ENCODE results near the gene SEPTIN3.
A peak's percentile ranks its signal among the peaks of the same experiment; 100 is the strongest.

The SEPTIN3 gene

DNA sequence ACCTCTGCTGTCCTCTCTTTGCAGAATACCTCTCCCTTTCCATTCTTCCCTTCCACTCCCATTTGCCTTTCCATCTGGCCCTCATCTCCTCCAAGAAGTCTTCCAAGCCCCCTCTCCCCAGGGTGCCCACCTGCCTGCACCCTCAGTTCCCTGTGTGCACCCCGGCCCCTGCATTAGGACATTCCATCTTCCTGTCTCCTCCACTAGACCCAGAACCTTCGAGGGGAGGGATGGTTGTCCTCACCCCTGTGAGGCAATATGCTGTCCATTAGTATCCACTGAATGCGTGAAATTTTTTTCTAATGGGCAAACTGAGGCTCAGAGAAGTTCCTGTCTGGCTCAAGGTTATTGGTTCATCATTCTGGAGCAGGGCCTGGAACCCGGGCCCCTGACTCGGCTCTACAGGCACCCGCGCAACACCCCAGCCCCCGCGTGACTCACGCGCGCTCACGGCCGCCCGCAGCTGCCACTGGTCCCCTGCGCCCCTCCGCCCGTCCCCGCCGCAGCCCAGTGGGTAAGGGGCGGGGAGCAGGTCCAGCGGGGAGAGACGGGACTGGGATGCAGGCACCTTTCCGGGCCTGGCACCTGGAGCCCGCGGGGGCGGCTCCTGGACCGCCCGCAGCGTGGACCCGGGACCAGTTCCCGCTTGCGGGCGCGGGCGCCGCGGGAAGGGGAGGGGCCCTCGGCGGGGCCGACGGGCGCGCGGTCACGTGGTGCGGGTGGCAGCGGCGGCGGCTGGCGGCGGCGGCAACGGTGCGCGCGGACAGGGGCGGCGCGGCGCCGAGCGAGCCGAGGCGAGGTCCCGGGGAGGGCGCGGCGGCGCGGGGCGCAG, 7.0 kb downstream of the SEPTIN3 start:
- peak; percentile 68 for DNase-seq

DNA sequence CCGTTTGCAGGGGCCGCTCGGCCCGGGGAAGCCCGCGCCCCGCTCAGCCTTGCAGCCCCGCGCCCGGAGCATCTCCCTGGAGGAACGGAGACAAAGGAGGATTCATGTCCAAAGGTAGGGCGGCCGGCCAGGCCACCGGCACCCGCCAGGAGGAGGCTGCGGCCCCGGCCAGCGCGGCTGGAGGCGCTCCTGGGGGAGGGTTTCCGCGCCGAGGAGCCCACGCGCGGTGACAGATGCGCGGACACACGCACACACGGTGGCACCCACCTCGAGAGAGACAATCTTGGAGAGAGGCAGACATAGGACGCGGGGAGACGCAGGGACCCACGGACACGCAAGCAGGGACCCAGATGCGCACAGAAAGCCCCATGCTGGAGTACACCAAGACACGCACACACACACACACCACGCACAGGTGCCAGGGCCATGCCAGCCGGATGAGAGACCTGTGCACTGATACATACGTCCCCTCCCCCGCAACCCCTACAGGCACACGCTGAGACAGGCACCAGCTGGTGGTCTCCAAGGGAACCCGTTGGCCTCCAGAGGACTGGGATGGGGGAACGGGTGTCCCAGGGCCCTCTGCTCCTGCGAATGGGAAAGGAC, 7.8 kb downstream of the SEPTIN3 start:
- peak; percentile 64 for DNase-seq

DNA sequence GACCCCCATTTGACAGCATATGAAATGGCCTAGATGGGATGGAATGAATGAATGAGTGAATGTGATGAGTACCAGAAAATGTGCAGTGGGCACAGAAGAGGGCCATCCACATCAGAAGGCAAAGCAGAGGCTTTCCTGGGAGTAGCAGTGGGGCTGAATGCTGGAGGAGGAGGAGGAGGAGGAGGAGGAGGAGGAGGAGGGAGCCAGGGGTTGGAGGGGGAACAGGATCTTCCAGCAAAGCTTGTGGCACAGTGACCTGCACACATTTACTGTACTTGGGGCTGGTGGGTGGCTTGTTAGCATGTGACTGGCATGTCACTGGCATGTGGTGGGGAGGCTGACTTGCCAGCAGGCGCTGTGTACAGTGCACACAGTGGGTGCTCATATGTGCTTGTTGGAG, 9.5 kb downstream of the SEPTIN3 start:
- no peak for DNase-seq

DNA sequence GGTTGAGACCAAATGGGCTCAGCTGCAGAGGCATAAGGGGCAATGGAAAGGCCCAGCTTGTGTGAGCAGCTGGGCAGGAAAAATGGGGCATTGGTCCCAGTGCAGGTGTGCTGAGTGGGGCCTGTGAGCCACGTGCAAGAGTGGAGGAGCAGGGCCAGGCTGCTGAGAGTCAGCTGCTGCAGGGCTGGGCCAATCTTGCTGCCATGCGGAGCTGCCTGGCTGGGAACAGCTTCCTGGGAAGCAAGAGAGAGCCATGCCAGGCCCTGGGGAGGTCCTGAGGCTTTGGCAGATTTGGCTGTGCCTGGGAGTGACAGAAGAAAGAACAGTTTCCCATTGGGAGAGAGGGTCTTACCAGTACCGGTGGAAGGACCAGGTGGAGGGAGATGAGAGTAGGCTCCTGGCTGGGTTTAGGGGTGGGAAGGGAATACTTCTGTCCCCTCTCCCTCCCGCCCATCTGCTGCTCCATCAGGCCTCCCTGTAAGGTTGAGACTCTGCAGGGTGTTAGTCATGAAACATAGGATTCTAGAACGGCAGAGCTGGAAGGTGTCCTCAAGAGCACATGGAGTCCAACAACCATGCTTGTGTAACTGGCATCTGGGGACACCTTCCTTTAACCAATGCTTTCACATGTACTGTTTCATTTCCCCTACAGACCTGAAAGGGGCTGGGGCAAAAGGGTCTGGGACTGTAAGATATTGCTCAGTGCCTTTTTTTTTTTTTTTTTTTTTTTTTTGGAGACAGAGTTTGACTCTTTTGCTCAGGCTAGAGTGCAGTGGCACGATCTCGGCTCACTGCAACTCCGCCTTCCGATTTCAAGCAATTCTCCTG, 10.4 kb downstream of the SEPTIN3 start:
- no peak for DNase-seq

DNA sequence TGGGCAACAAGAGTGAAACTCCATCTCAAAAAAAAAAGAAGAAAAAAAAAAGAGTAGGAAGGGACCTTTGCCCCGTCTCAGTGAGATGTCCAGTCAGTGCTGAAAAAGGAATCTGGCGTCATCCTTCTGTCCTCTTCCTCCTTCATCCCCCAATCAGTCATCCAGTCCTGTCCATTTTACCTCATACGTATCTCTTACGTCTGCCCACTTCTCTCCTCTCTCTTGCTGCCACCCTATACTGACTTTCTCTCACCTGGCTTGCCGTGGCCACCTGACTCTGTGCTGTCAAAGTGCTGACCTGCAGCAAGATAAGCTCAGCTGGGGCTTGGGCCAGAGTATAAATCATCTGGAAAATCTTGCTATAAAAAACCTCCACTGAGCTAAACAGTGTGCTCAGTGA, 13.6 kb downstream of the SEPTIN3 start:
- DNase-seq, result no peak

DNA sequence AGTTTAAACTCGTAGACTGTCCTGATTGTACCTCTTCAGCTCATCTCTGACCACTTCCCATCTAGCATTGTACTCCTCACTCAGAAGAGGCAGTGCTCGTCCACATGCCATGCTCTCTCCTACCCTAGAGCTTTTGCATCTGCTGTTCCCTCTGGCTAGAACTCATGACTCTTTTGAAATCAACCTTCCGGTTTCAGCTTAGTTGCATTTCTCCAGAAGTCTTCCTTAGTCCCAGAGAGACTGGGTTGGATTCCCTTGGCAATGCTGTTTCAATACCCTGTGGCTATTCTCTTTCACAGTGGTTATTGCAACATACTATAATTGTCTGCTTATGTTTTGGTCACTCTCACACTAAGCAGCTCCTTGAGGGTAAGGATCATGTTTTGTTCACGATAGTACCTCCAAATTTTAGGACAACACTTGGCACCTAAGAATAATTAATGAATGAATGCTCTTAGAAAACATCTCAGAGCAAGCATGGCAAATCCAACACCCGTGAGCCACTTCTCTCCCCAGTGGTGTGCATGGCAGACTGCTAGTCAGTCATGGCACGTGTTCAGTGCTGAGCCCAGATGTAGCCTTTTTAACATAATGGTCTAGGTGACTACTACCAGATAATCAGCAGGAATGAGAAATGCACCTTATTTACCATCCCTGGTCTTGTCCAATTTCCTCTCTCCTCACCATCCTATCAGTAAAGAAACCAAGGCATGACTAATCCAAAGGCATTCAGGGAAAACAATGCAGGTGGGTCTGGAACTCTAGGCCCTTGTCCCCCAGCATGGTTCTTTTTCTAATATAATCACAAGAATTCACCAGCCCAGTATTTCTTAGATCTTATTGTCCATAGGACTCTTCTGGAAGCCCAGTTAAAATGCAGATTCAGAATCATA, 14.5 kb downstream of the SEPTIN3 start:
- no peak for DNase-seq

DNA sequence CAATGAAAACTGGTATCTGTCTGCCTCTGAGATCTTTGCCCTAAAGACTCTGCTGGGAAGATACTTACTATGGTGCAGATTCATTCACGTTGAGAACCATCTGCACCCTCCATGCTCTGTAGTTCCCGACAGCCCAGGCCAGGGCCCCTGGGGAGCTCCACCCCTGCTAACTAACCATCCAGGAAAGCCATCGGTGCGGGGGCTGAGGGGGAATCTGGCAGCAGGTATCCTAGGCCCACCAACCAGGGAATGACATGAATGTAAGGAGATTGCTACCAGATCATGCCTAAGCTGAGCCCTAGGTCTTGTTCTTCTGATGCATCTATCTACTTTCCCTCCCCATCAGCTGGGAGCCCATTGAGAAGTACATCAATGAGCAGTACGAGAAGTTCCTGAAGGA, 18.0 kb downstream of the SEPTIN3 start:
- no peak for DNase-seq

DNA sequence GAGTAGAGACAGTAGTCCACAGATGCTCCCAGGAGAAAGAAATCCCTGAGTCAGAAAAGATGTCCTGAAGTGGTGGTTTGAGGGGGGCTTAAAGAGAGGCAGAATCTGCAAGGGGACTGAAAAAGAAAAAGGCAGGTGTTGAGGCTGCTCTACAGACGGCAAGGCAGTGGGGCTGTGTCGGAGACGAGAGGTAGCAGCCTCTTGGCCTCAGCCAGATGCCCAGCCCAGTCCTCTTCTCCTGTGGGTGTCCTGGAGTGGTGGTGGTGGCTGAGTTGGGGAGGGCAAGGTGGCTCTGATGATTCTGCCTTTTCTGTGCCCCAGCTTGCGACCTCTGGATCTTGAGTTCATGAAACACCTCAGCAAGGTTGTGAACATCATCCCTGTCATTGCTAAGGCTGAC, 20.0 kb downstream of the SEPTIN3 start:
- DNase-seq, result no peak

DNA sequence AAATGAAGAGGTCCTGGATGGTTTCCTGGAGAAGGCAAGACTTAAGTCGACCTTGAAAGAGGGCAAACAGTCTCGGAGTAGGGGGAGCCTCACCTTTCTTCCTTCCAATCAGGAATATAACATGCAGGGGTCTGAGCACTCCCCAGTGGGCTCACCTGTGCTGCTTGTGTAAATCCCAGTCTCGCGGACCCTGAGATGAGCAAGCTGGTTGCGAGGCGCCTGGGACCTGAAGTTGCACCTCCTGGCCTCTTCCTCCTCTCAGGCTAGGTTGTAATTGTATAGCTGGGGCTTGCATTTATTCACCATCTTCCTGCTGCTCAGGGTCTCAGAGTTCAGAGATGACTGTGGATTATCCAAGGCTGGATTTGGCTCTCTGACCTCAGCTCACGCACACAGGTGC, 21.9 kb downstream of the SEPTIN3 start:
- DNase-seq, result no peak

DNA sequence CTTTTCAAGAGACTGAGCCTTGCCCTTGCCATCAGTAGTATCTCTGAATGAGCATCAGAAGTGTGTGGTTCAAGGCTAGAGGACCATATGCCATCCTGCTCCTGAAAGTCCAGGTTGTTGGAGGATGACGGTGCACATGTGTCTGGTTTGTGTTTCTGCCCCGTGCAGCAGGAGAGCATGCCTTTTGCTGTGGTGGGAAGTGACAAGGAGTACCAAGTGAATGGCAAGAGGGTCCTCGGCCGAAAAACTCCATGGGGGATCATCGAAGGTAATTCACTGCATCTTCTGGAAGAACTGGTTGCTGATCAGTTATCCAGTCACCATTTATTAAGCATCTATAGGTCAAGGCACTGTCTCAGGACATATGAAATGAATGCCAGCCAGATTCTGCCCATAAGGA, 23.3 kb downstream of the SEPTIN3 start:
- DNase-seq, result no peak

DNA sequence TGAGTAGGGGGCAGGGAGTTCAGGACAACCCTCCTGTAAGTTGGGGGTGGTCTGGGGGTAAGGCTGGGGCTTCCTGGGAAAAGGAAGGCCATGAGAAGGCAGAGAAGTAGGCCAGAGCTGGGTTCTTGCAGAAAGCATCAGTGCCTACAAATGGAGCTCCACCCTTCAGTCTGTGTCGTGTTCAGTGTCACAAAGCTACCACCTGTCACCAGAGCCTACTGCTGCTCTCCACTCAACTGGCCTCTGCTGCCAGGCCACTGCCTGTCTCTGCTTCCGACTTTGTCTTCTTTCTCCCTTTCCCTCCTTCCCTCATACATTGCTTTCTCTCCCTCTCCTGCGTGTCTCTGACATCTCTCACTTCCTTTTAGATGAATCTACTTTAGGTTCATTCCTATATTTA, 26.0 kb downstream of the SEPTIN3 start:
- DNase-seq, result no peak

DNA sequence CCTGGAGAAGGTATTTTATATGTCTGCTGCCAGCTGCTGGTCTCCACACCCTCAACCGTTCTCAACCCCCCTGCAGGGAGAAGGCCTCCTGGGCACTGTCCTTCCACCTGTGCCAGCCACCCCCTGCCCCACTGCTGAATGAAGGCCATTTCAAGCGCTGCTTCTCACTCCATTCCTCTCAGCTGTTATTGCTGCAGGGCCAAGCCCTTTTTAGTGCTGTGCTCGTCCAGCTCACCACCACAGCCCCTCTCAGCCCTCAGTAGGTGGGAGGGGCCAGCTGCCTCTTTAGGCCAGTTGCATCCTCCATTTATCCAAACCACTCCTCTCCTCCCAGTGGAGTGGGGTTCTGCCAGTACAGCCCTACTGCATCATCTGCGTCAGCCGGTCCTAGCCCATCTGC, 27.6 kb downstream of the SEPTIN3 start:
- DNase-seq, result no peak

DNA sequence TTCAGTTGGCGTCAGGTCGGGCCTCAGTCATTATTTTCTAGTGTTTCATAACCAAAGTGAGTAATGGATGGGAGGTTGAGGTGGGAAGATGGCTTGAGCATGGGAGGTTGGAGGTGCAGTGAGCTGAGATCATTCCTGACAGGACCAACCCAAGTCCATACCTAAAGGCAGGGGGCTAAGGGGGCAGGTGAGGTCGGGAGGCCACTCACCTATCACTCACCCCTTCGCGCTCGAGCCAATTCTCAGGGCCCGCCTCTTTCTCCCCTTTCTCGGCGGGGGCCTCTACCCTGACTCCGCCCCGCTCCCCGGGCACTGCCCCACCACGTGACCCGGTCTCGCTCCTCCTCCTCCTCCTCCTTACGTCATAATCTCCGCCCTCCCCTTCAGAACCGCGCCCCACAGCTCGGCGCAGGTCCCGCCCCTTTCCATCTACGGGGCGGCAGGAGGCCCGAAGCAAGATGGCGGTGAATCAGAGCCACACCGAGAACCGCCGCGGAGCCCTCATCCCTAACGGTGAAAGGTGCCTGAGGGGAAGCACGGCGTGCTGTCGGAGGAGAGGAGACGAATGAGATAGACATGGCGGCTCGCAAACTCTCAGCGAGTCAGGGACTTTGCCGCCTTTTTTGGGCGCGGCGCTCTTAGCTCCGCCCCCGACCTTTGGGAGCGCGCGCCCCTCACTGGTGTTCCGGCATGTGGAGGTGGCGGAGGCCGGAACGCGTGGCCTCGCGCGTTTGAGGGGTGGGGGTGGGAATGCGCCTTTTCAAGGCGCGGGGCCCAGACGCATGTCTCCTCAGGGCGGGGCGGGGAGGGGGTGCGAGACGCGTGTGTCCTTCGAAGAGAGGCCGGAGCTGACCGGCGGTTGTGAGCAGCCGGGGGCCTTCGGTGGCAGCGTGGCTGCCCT, 29.4 kb downstream of the SEPTIN3 start, which contains the start of gene WBP2NL:
Gene WBP2NL (plus strand): TSS at position 428 of the 901 bp plus-strand sequence. CDS start 31 bp downstream, at position 459.
- DNase-seq, result peak; percentile 83

DNA sequence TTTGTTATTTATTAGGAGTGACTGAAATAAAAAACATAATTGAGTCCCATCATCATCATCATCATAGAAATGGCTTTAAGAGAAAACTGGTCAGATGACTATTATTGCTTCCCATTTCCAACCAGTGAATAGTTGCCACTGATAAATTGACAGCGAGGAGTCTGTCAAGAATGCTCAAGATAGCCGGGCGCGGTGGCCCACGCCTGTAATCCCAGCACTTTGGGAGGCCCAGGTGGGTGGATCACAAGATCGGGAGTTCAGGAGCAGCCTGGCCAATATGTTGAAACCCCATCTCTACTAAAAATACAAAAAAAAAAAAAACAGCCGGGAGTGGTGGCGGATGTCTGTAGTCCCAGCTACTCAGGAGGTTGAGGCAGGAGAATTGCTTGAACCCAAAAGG, 31.2 kb downstream of the SEPTIN3 start:
- no peak for DNase-seq

DNA sequence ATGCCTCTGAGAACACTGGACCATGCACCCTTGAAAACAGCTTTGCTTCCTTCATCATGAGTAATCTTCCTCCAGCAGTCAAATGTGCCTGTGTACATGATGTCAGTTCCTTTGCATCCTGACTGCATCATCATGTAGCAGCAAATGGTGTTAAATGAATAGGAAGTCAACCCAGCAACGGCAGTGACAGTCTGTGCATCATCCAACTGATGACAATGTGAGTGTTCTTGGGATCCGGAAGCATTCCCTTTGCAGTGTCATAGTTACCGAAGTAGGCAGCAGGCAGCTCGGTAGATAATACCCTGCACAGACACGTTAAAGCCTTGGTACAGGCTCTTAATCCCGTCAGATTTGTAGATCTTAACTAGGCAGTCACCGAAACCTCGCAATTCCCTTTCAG, 31.9 kb downstream of the SEPTIN3 start:
- no peak for DNase-seq

DNA sequence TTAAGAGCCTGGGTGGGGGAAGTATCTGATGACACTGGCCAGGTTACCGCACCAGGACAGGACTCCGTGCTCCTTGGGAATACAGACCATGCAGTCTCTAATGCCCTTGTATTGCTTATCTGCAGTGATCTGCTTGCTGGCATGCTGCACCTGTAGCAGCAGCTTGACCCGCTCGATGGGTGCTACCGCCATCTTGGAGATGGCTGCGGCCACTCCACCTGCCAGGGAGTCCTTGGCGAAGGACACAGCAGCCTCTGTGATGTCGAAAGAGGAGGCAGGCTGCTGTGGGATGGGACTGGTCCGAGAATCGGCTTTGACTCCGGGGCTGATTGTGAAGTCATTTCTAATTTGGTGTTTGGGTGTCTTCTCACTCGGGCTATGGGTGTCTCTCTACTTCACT, 32.5 kb downstream of the SEPTIN3 start:
- no peak for DNase-seq

DNA sequence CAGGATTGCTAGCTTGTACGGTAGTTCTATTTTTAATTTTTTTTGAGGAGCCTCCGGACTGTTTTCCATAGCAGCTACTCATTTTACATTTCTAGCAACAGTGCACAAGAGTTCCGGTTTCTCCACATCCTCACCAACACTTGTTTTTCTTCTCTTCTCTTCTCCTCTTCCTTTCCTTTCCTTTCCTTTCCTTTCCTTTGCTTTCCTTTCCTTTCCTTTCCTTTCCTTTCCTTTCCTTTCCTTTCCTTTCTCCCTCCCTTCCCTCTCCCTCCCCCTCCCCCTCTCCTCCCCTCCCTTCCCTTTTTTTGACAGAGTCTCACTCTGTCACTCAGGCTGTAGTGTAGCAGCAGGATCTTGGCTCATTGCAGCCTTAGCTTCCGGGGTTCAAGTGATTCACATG, 38.7 kb downstream of the SEPTIN3 start:
- DNase-seq, result no peak

DNA sequence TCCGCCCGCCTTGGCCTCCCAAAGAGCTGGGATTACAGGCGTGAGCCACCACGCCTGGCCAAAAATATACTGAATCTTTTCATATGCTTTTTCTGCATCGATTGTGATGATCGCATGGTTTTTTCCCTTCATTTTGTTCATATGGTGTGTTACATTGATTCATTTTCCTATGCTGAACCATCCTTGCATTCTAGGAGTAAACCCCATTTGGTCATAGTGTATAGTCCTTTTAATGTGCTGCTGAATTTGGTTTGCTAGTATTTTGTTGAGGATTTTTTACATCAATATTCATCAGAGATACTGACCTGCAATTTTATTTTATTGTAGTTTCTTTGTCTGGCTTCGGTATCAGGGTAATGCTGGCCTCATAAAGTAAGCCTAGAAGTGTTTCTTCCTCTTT, 41.5 kb downstream of the SEPTIN3 start:
- DNase-seq, result no peak

DNA sequence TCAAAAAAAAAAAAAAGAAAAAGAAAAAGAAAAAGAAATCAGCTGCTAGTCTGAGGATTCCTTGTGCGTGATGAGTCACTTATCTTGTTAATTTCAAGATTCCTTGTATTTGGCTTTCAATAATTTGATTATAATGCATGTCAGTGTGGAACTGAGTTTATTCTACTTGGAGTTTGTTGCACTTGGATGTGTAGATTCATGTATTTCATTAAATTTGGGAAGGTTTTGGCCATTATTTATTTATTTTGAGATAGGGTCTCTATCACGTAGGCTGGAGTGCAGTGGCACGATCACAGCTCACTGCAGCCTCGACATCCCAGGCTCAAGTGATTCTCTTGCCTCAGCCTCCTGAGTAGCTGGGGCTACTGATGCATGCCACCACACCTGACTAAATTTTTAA, 44.1 kb downstream of the SEPTIN3 start:
- DNase-seq, result no peak

DNA sequence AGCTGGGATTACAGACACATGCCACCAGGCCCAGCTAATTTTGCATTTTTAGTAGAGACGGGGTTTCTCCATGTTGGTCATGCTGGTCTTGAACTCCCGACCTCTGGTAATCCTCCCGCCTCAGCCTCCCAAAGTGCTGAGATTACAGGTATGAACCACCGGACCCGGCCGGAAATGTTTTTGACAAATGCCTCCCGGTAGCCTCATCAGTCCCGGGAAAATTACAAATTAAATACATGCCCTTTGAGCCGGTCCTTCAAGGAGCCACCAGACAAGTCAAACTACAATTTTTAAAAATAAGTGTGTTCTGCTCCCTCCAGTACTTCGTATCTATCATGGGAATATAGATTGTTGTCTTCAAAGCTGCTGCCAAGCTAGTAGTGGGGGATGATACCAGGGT, 46.9 kb downstream of the SEPTIN3 start:
- DNase-seq, result no peak

DNA sequence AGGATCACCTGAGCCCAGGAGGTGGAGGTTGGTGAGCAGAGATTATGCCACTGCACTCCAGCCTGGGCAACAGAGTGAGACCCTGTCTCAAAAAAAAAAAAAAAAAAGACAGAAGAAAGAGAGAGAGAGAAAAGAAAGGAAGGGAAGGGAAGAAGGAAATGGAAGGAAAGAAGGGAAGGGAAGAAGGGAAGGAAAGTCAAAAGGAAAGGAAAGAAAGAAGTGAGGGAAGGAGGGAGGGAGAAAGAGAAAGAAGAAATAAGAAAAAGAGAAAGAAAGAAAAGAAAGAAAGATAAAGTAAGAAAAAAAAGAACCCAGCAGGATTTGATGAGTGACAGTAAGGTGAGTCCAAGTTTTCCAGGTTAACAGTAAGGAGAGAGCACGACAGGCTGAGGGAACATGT, 49.0 kb downstream of the SEPTIN3 start:
- DNase-seq, result no peak

Measured in right kidney (tissue), 1 donor.